Measurements from ENCODE around the gene GTF3A. TPM values are rescaled to one million over a fixed set of nuclear protein-coding genes. Genes with fewer than 3 reads are reported as not detected.
A peak's percentile ranks its signal among the peaks of the same experiment; 100 is the strongest.

Gene GTF3A
- total RNA-seq, 1 donor from 2014 or later, result 211 TPM

- ATAC-seq (ENCODE audit: poor library complexity) (peak; percentile 18), DNase-seq (no peak)
- intact Hi-C loops (cut with DNase I), result no loop called here
Observed at GRCh38 chr13:27432180-27432579, 7.8 kb downstream of the GTF3A start.

GRCh38 chr13:27432611-27433210, 8.3 kb downstream of the GTF3A start:
- ATAC-seq (ENCODE audit: poor library complexity), result no peak
- intact Hi-C loops (cut with DNase I), result no loop called here
- no peak for DNase-seq

GRCh38 chr13:27437126-27437525, 12.7 kb downstream of the GTF3A start:
- no peak for ATAC-seq (ENCODE audit: poor library complexity)
- DNase-seq, result no peak
- intact Hi-C loops (cut with DNase I), result no loop called here

- DNase-seq (no peak), ATAC-seq (ENCODE audit: poor library complexity) (no peak)
- intact Hi-C loops (cut with DNase I), result loop anchor here (10.0 kb wide), 1 partner anchor 176 kb away; no protein-coding TSS in a partner anchor
Observed at GRCh38 chr13:27440408-27440807, 16.0 kb downstream of the GTF3A start.

GRCh38 chr13:27442071-27442647, 17.7 kb downstream of the GTF3A start:
- intact Hi-C loops (cut with DNase I), result loop anchor here (10.0 kb wide), 1 partner anchor 177 kb away; no protein-coding TSS in a partner anchor
- ATAC-seq (ENCODE audit: poor library complexity) (peak; percentile 6), DNase-seq (no peak)

GRCh38 chr13:27442797-27443196, 18.4 kb downstream of the GTF3A start:
- intact Hi-C loops (cut with DNase I), result loop anchor here (10.0 kb wide), 1 partner anchor 178 kb away; no protein-coding TSS in a partner anchor
- DNase-seq (no peak), ATAC-seq (ENCODE audit: poor library complexity) (no peak)

GRCh38 chr13:27446986-27447583, 22.7 kb downstream of the GTF3A start:
- DNase-seq (no peak), ATAC-seq (ENCODE audit: poor library complexity) (no peak)
- intact Hi-C loops (cut with DNase I), result loop anchor here (10.0 kb wide), 1 partner anchor 182 kb away; no protein-coding TSS in a partner anchor

GRCh38 chr13:27448308-27448707, 23.9 kb downstream of the GTF3A start:
- peak; percentile 42 for ATAC-seq (ENCODE audit: poor library complexity)
- DNase-seq, result no peak
- intact Hi-C loops (cut with DNase I), result loop anchor here (10.0 kb wide), 1 partner anchor 184 kb away; no protein-coding TSS in a partner anchor

- no peak for ATAC-seq (ENCODE audit: poor library complexity)
- DNase-seq, result no peak
- intact Hi-C loops (cut with DNase I), result loop anchor here (10.0 kb wide), 1 partner anchor 184 kb away; no protein-coding TSS in a partner anchor
Observed at GRCh38 chr13:27449081-27449603, 24.7 kb downstream of the GTF3A start.

GRCh38 chr13:27449936-27450828, 25.8 kb downstream of the GTF3A start, which contains the start of gene MTIF3:
TSS of gene MTIF3 (minus strand) at chr13:27450564. CDS start at chr13:27440448, 10,116 bp downstream.
- intact Hi-C loops (cut with DNase I), result loop anchor here (10.0 kb wide), 1 partner anchor 185 kb away; no protein-coding TSS in a partner anchor
- ATAC-seq (ENCODE audit: poor library complexity), result peak; percentile 92
- peak; percentile 97 for DNase-seq

GRCh38 chr13:27450921-27451471, 26.6 kb downstream of the GTF3A start:
- intact Hi-C loops (cut with DNase I), result no loop called here
- peak; percentile 30 for ATAC-seq (ENCODE audit: poor library complexity)
- peak; percentile 57 for DNase-seq

- DNase-seq (no peak), ATAC-seq (ENCODE audit: poor library complexity) (no peak)
- intact Hi-C loops (cut with DNase I), result no loop called here
Observed at GRCh38 chr13:27455331-27455855, 31.0 kb downstream of the GTF3A start.

GRCh38 chr13:27461940-27462584, 37.6 kb downstream of the GTF3A start:
- intact Hi-C loops (cut with DNase I), result no loop called here
- ATAC-seq (ENCODE audit: poor library complexity) (peak; percentile 87), DNase-seq (peak; percentile 53)

- DNase-seq (no peak), ATAC-seq (ENCODE audit: poor library complexity) (no peak)
Observed at GRCh38 chr13:27463500-27463899, 39.1 kb downstream of the GTF3A start.

GRCh38 chr13:27465611-27466010, 41.2 kb downstream of the GTF3A start:
- intact Hi-C loops (cut with DNase I), result no loop called here

More at GRCh38 chr13:27463500-27463899, 39.1 kb downstream of the GTF3A start:
- intact Hi-C loops (cut with DNase I), result no loop called here

GRCh38 chr13:27466513-27466912, 42.1 kb downstream of the GTF3A start:
- intact Hi-C loops (cut with DNase I), result no loop called here
- DNase-seq, result no peak
- peak; percentile 57 for ATAC-seq (ENCODE audit: poor library complexity)

More at GRCh38 chr13:27465611-27466010, 41.2 kb downstream of the GTF3A start:
- DNase-seq (no peak), ATAC-seq (ENCODE audit: poor library complexity) (no peak)

GRCh38 chr13:27470075-27470820, 45.8 kb downstream of the GTF3A start:
- DNase-seq (no peak), ATAC-seq (ENCODE audit: poor library complexity) (no peak)
- intact Hi-C loops (cut with DNase I), result no loop called here

Data from Right ventricle myocardium superior (tissue), 1 donor.